Esophagus (tissue), 2 donors: ENCODE results near the gene PDZD4. TPM values are rescaled to one million over a fixed set of nuclear protein-coding genes. Genes with fewer than 3 reads are reported as not detected.

Experiments used
- H3K27ac ChIP-seq, 2 donors: one replicate each; pipeline ENCODE4 v1.5.1; 2013; ENCODE audit warnings: low read depth in 2 of 2, mild to moderate bottlenecking in 2 of 2, inconsistent platforms in 1 of 2, low read length in 1 of 2, moderate library complexity in 1 of 2
- H3K27me3 ChIP-seq, 2 donors: one replicate each; pipeline ENCODE4 v1.6.1; 2013; ENCODE audit warnings: low read length in 2 of 2, control low read depth in 1 of 2, mild to moderate bottlenecking in 1 of 2; ENCODE audit not compliant: insufficient read depth in 2 of 2, control insufficient read depth in 1 of 2
- H3K36me3 ChIP-seq, 2 donors: one replicate each; pipeline ENCODE4 v1.6.1; 2013; ENCODE audit warnings: low read length in 1 of 2; ENCODE audit not compliant: control insufficient read depth in 2 of 2, insufficient read depth in 2 of 2
- H3K4me1 ChIP-seq, 2 donors: one replicate each; pipeline ENCODE4 v1.6.1; 2013; ENCODE audit warnings: low read length in 1 of 2; ENCODE audit not compliant: control insufficient read depth in 2 of 2, insufficient read depth in 2 of 2
- H3K4me3 ChIP-seq, 2 donors: one replicate each; pipeline ENCODE4 v1.5.1; 2013; ENCODE audit warnings: low read length in 2 of 2, mild to moderate bottlenecking in 2 of 2, low read depth in 1 of 2, moderate library complexity in 1 of 2
- H3K9me3 ChIP-seq, 2 donors: one replicate each; pipeline ENCODE4 v1.6.1; 2013; ENCODE audit warnings: mild to moderate bottlenecking in 2 of 2, low read depth in 1 of 2, low read length in 1 of 2, moderate library complexity in 1 of 2; ENCODE audit not compliant: control insufficient read depth in 2 of 2, insufficient read depth in 1 of 2
- WGBS, 2 donors: extraction: QIAGEN DNeasy Blood & Tissue Kit; methylation state at CpG; one replicate each; pipeline ENCODE4 v1.1.7; 2013; 5-methylcytosine and 5-hydroxymethylcytosine counted together
- polyA plus RNA-seq, 2 donors: library from polyadenylated mRNA; stranded (reverse); fragments of 200-250 nt; gene quantifications; one replicate each; pipeline ENCODE4 v1.2.3, GENCODE V29; 2013
- donor health status: healthy with polysubstance abuse.
- donor health status: Bipolar disorder and iron deficiency.

The PDZD4 gene
- polyA plus RNA-seq, 2 donors: 2.3 to 4.0 TPM

DNA sequence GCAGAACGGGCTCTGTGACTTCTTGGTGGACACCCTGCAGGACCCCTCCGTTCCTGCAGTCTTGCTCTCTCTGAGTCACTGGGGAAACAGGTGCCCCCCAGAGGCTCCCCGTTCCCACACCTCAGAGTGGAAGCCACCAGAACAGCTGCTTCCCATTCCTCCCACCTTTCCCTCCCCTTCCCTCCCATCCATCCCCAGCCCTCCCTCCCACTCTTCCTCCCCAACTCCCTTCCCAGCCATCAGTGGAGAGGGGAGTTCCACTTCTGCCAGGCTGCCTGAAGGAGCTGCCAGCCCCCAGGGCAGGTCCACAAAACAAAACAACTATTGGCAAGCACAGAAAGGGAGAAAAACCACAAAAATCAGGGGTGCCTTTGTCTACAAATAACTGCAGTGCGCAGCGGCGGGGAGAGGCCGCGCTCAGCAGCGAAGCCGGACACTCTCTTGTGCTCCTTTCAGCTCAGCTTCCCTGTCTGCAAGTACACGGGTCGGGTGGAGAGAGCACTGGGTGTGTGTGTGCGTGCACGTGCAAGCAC is 27.8 kb downstream of the PDZD4 start:
- Histone ChIP-seq H3K27ac (no peak overlapping the region), H3K9me3 (no peaks in the 10 kb centered on the region), H3K4me3 (no peak overlapping the region), H3K36me3 (peaks cover 0 to 14% of the 10 kb centered on the region in 2 donors), H3K27me3 (no peaks in the 10 kb centered on the region), H3K4me1 (peaks cover 0 to 9% of the 10 kb centered on the region in 2 donors)
- WGBS, 2 donors: 45 to 62% methylated on average over 14 of the region's 14 CpGs

DNA sequence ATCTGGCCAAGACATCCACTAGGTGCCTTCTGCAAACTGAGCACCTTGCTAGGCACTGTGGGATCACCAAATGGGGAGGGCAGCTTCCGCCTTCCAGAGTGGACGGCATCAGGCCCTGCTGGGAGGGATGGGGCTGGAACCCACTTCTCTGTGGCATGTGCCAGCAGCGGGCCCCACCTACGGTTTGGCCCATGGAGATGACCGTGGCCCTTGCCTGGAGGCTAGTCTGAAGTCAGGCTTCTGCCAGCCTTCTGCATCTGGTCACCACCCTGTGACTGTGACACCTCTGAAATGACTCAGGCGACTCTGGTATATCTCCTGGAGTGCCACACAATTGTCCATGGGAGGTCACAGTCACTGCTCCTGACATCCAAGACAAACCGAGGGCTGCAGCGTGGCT is 28.7 kb downstream of the PDZD4 start:
- 82 to 88% methylated on average over 8 of the region's 8 CpGs for WGBS, 2 donors
- Histone ChIP-seq H3K36me3 (peaks cover 0 to 20% of the 10 kb centered on the region in 2 donors), H3K4me1 (peaks cover 0 to 7% of the 10 kb centered on the region in 2 donors), H3K27me3 (no peaks in the 10 kb centered on the region), H3K9me3 (peaks cover 0 to 3% of the 10 kb centered on the region in 2 donors), H3K4me3 (no peak overlapping the region), H3K27ac (no peak overlapping the region)

DNA sequence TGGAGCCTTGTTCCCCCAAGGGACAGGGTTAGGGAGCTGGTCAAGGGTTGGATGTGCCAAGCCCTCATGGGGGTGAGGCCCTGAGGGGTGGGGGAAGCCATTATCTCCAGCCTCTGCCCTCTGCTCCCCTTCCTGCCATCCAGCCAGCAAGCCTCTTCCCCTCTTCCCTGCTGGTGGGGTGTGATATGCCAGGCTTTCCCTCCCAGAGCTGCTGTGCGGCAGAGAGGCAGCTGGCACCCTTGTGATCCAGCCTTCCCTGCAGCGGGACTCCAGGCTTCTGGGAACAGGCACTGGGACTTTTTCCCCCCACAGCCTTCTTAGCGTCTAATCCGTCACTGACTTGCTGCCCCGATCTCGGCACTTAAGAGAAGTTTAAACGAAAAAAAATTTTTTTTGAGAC is 29.6 kb downstream of the PDZD4 start:
- WGBS, 2 donors: 85% methylated on average over 7 of the region's 7 CpGs
- Histone ChIP-seq H3K9me3 (peaks cover 0 to 3% of the 10 kb centered on the region in 2 donors), H3K27ac (no peak overlapping the region), H3K4me3 (no peak overlapping the region), H3K27me3 (no peaks in the 10 kb centered on the region), H3K4me1 (peaks cover 0 to 6% of the 10 kb centered on the region in 2 donors), H3K36me3 (peaks cover 0 to 20% of the 10 kb centered on the region in 2 donors)

DNA sequence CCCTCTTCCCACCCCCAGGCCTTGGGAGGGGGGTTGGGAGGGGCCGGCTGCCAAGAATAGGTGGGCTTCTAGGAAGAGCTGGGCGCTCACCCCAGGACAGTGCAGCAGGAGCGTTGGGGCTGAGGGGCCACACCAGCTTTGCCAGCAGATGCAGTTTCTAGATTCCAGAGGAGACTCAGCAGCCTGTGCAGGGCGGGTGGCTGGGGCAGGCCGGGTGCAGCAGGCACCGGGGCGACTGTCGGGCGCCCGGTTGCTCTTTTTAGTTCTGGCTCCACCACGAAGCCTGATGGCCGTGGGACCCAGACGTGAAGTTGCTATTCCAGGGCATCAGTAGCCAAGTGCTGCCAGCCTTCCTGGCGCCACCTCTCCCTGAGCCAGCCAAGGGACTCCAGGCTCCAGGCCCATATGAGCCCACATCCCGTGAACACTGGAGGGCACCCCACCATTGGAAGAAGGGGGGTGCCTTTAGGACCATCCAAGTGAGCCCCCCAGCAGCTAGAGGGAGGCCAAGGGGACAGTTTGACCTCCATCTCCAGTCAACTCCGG is 30.1 kb downstream of the PDZD4 start:
- H3K27me3 ChIP-seq: no peaks in the 10 kb centered on the region
- peaks cover 0 to 3% of the 10 kb centered on the region in 2 donors for H3K9me3 ChIP-seq
- WGBS, 2 donors: 70 to 75% methylated on average over 14 to 16 of the region's 16 CpGs
- peaks cover 0 to 7% of the 10 kb centered on the region in 2 donors for H3K4me1 ChIP-seq
- H3K27ac ChIP-seq: no peak overlapping the region
- H3K4me3 ChIP-seq: no peak overlapping the region
- H3K36me3 ChIP-seq: peaks cover 0 to 20% of the 10 kb centered on the region in 2 donors

DNA sequence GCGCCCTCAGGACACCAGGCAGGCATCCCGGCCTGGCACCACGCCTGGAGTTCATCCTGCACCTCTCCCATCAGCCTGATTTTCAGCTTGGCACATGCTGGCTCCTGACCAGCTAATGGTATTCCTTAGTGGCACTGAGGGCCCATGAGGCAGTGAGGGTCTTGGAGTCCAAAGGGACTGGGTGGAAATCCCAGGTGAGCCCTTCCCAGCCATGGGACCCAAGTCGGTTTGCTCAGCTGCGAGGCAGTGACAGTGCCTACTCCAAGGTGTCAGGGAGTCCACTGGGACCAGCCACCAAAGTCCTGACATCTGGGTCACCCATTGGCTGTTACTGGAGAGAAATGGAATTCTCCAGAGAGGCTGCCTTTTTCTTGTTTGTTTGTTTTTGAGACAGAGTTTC is 31.0 kb downstream of the PDZD4 start:
- peaks cover 0 to 8% of the 10 kb centered on the region in 2 donors for H3K4me1 ChIP-seq
- peaks cover 0 to 3% of the 10 kb centered on the region in 2 donors for H3K9me3 ChIP-seq
- no peaks in the 10 kb centered on the region for H3K27me3 ChIP-seq
- WGBS, 2 donors: 79 to 80% methylated on average over 5 of the region's 5 CpGs
- no peak overlapping the region for H3K27ac ChIP-seq
- H3K4me3 ChIP-seq: no peak overlapping the region
- peaks cover 0 to 20% of the 10 kb centered on the region in 2 donors for H3K36me3 ChIP-seq

DNA sequence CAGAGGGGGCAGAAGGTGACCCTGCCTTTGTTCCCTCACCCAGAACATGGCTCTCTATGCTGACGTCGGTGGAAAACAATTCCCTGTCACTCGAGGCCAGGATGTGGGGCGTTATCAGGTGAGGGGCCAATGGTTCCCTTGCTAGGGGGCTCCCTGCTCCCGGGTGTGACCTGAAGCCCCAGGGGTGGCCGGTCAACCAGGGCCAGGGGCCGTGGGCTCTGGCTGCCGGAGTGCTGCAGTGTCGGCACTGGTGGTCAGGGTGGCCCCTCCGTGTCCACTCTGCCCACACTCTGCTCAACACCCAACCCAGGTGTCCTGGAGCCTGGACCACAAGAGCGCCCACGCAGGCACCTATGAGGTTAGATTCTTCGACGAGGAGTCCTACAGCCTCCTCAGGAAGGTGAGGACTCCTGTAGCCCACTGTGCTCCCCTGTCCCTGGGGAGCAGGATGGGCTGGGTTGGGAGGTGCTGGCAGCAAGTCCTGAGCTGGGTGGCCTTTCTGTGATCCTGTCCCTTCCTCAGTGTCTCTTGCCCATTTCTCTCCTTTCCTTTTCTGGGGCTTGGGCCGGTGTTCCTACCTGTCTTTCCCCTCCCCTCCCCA is 32.8 kb downstream of the PDZD4 start:
- Histone ChIP-seq H3K4me3 (no peak overlapping the region), H3K36me3 (peaks cover 0 to 20% of the 10 kb centered on the region in 2 donors), H3K27me3 (no peaks in the 10 kb centered on the region), H3K4me1 (peaks cover 0 to 13% of the 10 kb centered on the region in 2 donors), H3K9me3 (peaks cover 0 to 3% of the 10 kb centered on the region in 2 donors), H3K27ac (no peak overlapping the region)
- WGBS, 2 donors: 90 to 92% methylated on average over 13 to 15 of the region's 15 CpGs

DNA sequence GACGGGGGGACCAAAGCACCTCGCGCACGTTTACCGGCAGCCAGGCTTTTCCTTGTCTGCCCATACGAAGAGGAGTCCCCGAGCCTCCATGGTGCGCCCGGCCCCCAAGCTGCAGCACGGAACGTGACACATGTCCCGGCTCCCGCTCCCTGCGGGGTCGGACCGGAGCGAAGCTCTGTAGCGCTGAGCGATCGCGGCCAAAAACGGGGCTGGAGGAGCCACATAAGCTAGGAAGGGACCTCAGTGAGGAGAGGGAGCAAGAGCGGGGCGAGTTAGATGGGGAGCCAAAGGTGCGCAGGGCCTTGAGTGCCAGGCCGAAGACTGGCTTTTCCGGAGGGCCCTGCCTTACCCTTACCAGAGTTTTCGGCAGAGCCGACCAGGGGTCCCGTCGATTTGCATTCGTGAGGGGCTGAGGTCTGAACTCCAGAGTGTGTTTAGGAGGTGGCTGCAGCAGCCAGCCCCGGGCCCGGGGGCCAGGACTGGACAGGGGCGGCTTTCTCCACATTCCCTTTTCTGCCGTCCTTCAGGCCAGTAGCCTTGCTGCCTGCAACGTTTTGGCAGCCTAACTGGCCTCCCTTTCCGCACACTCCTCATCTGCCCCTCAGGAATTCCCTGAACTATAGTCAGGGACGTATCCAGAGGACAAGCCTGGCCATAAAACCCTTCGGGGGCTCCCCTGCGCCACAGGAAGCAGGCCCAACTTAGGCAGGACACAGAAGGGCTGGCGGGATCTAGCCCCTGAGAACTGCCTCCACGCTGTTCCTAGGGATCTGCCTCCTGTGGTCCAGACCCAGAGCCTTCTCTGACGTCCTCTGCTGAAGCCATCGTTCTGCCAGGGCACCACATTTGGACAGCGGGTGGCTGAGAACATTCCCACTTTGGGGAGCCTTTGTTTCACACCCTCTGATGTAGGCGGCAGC is 35.2 kb downstream of the PDZD4 start:
- peaks cover 0 to 3% of the 10 kb centered on the region in 2 donors for H3K9me3 ChIP-seq
- 5 to 35% methylated on average over 47 of the region's 47 CpGs for WGBS, 2 donors
- peak overlapping the region; percentile 59 to 89 for H3K27ac ChIP-seq
- no peaks in the 10 kb centered on the region for H3K27me3 ChIP-seq
- H3K4me1 ChIP-seq: peaks cover 0 to 21% of the 10 kb centered on the region in 2 donors
- H3K36me3 ChIP-seq: peaks cover 0 to 20% of the 10 kb centered on the region in 2 donors
- H3K4me3 ChIP-seq: peak overlapping the region; percentile 55 to 85

DNA sequence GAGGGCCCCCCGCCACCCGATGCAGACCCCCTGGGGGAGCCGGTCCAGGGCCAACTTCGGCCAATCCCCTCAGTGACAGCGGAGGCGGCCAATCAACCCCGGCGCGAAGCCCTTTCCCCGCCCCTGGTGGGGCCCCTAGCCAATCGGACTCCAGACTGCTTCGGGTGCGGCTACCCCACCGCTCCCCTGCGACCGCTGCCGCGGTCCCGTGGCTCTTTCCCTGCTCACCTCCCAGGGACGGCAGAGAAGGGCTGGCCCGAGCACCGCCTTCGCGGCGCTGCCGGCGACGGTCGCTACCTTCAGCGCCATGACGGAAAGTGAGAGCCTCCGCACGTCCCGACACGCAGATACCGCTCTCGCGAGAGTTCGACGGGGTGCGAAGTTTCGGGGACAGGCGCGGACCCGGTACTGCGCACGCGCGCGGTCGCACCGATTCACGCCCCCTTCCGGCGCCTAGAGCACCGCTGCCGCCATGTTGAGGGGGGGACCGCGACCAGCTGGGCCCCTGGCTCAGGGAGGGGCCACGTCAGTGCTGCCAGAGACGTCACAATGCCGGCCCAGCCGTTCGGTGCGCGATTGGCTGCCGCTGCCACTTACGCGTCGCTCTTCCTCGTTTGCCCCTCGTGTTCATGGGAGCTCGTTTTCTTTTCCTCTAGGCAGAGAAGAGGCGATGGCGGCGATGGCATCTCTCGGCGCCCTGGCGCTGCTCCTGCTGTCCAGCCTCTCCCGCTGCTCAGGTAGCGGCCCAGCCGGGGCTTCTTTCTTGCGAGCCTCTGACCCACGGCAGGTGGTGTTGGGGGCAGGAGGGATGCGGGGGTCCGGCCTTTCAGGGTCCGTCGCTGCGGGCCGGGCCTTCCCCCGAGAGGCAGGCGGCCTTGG is 36.1 kb downstream of the PDZD4 start, which contains the start of the genes IDH3G and SSR4:
Gene IDH3G, minus strand, starts transcription at position 358 of the 879 bp plus-strand sequence. Its CDS starts 49 bp downstream, at position 309.
Gene SSR4, plus strand, starts transcription at position 651 of the 879 bp plus-strand sequence. Its CDS starts 20 bp downstream, at position 671.
- H3K4me3 ChIP-seq: peak within 1 kb of the TSS; percentile 55 to 85
- H3K9me3 ChIP-seq: peaks cover 0 to 3% of the 10 kb centered on the region in 2 donors
- H3K27me3 ChIP-seq: no peaks in the 10 kb centered on the region
- 1 to 30% methylated on average over 75 to 92 of the region's 92 CpGs for WGBS, 2 donors
- H3K27ac ChIP-seq: peak within 1 kb of the TSS; percentile 94 to 98
- H3K36me3 ChIP-seq: peaks cover 0 to 28% of the 10 kb centered on the region in 2 donors
- H3K4me1 ChIP-seq: peaks cover 0 to 21% of the 10 kb centered on the region in 2 donors
